Astrocyte (in vitro differentiated cells and primary cell): ENCODE measurements around the gene KRT72. TPM values are rescaled to one million over a fixed set of nuclear protein-coding genes. Genes with fewer than 3 reads are reported as not detected.

Experiments
- DNase-seq: peaks from one replicate; pipeline ENCODE4 v3.0.0-alpha.2; 2010; ENCODE audit warnings: low read depth
- FAIRE-seq: peaks from 2 replicates; lab custom pipeline; 2011; peaks lifted over from hg19 to GRCh38; lab: Jason Lieb, UNC
- H2AFZ ChIP-seq: 2 replicates; pipeline ENCODE4 v1.6.0; 2012; ENCODE audit warnings: low read depth, low read length, inconsistent platforms
- H3K27ac ChIP-seq: 2 replicates; pipeline ENCODE4 v1.5.1; 2011; ENCODE audit warnings: low read depth, low read length, inconsistent platforms
- H3K27me3 ChIP-seq: 2 replicates; pipeline ENCODE4 v1.6.0; 2011; ENCODE audit warnings: low read length, inconsistent platforms; ENCODE audit not compliant: insufficient read depth
- H3K36me3 ChIP-seq: 2 replicates; pipeline ENCODE4 v1.5.1; 2011; ENCODE audit warnings: low read length, inconsistent platforms; ENCODE audit not compliant: insufficient read depth
- H3K4me1 ChIP-seq: 2 replicates; pipeline ENCODE4 v1.5.1; 2011; ENCODE audit warnings: low read length, inconsistent platforms; ENCODE audit not compliant: insufficient read depth
- H3K4me2 ChIP-seq: 2 replicates; pipeline ENCODE4 v1.6.0; 2012; ENCODE audit warnings: low read length, inconsistent platforms
- H3K4me3 ChIP-seq: 2 replicates; pipeline ENCODE4 v1.5.1; 2011; ENCODE audit warnings: low read depth, mild to moderate bottlenecking, low read length, inconsistent platforms; ENCODE audit not compliant: insufficient read depth
- H3K79me2 ChIP-seq: 2 replicates; pipeline ENCODE4 v1.6.0; 2012; ENCODE audit warnings: mild to moderate bottlenecking, low read length, inconsistent platforms; ENCODE audit not compliant: insufficient read depth
- H3K9ac ChIP-seq: 2 replicates; pipeline ENCODE4 v1.6.0; 2012; ENCODE audit warnings: mild to moderate bottlenecking, low read length, inconsistent platforms
- H3K9me3 ChIP-seq: 2 replicates; pipeline ENCODE4 v1.5.1; 2012; ENCODE audit warnings: low read depth, mild to moderate bottlenecking, low read length, inconsistent platforms; ENCODE audit not compliant: insufficient read depth
- H4K20me1 ChIP-seq: 2 replicates; pipeline ENCODE4 v1.6.0; 2012; ENCODE audit warnings: low read length, inconsistent platforms; ENCODE audit not compliant: insufficient read depth
- H3K27ac Mint-ChIP-seq: one replicate; pipeline ENCODE4 v1.8.0; 2021; ENCODE audit warnings: mild to moderate bottlenecking, mixed read lengths; ENCODE audit not compliant: unreplicated experiment
- H3K27me3 Mint-ChIP-seq: one replicate; pipeline ENCODE4 v1.8.0; 2021; ENCODE audit warnings: low read depth, mixed read lengths; ENCODE audit not compliant: unreplicated experiment
- H3K36me3 Mint-ChIP-seq: one replicate; pipeline ENCODE4 v1.8.0; 2021; ENCODE audit warnings: low read depth, mixed read lengths; ENCODE audit not compliant: unreplicated experiment
- H3K4me1 Mint-ChIP-seq: one replicate; pipeline ENCODE4 v1.8.0; 2021; ENCODE audit warnings: low read depth, mixed read lengths; ENCODE audit not compliant: unreplicated experiment
- H3K4me3 Mint-ChIP-seq: one replicate; pipeline ENCODE4 v1.8.0; 2021; ENCODE audit warnings: mild to moderate bottlenecking, moderate library complexity, mixed read lengths; ENCODE audit not compliant: unreplicated experiment
- H3K9me3 Mint-ChIP-seq: one replicate; pipeline ENCODE4 v1.8.0; 2021; ENCODE audit warnings: mild to moderate bottlenecking, mixed read lengths; ENCODE audit not compliant: unreplicated experiment
- EZH2 ChIP-seq: IDR thresholded peaks from 2 replicates; pipeline ENCODE4 v1.6.1; 2012; ENCODE audit warnings: mild to moderate bottlenecking, low read length, inconsistent platforms; ENCODE audit not compliant: insufficient read depth
- total RNA-seq: library from RNA; stranded (reverse); gene quantifications from 2 replicates; pipeline ENCODE4 v1.2.1, GENCODE V29; 2021
- TF ChIP-seq, protein P1 (sequence below): IDR thresholded peaks from 2 replicates; pipeline ENCODE4 v1.5.1; 2011; ENCODE audit warnings: low read depth, mild to moderate bottlenecking, inconsistent platforms, low read length, moderate library complexity; ENCODE audit not compliant: insufficient read depth

Gene KRT72
- total RNA-seq, 1 donor from 2014 or later, result not detected

DNA sequence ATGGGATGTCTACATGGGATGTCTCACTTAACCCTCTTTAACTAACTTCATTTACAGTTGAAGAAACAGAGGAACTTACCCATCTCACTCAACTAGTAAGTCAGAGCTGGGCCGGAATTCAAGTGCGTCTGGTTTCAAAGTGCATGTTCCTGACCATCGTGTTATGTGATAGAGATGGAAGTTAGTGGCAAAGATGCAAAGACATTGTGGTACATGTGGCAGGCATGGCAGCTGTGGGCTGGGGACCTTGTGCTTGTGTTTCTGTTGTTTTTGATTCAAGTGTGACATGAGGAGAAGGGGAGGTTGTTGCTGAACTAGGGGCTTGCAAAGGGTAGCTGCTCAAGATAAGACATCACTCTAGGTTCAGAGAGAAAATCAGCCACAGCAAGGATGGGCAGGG is 25.3 kb downstream of the KRT72 start:
- H3K9me3 Mint-ChIP-seq, result no peaks in the 10 kb centered on the region
- FAIRE-seq (no peak), DNase-seq (no peak)
- H3K27ac ChIP-seq, result no peak overlapping the region
- H3K9ac ChIP-seq, result no peak overlapping the region
- no peak overlapping the region for H2AFZ ChIP-seq
- no peaks in the 10 kb centered on the region for H3K79me2 ChIP-seq
- no peaks in the 10 kb centered on the region for H3K36me3 ChIP-seq
- no peak overlapping the region for H3K4me2 ChIP-seq
- no peak overlapping the region for H3K27ac Mint-ChIP-seq
- peaks cover 5% of the 10 kb centered on the region for H3K4me1 Mint-ChIP-seq
- no peaks in the 10 kb centered on the region for H4K20me1 ChIP-seq
- H3K4me3 Mint-ChIP-seq, result no peak overlapping the region
- no peaks in the 10 kb centered on the region for H3K4me1 ChIP-seq
- peaks cover 78% of the 10 kb centered on the region for H3K27me3 Mint-ChIP-seq
- no peaks in the 10 kb centered on the region for H3K36me3 Mint-ChIP-seq
- TF ChIP-seq, protein P1, sequence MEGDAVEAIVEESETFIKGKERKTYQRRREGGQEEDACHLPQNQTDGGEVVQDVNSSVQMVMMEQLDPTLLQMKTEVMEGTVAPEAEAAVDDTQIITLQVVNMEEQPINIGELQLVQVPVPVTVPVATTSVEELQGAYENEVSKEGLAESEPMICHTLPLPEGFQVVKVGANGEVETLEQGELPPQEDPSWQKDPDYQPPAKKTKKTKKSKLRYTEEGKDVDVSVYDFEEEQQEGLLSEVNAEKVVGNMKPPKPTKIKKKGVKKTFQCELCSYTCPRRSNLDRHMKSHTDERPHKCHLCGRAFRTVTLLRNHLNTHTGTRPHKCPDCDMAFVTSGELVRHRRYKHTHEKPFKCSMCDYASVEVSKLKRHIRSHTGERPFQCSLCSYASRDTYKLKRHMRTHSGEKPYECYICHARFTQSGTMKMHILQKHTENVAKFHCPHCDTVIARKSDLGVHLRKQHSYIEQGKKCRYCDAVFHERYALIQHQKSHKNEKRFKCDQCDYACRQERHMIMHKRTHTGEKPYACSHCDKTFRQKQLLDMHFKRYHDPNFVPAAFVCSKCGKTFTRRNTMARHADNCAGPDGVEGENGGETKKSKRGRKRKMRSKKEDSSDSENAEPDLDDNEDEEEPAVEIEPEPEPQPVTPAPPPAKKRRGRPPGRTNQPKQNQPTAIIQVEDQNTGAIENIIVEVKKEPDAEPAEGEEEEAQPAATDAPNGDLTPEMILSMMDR, result no peak
- TF ChIP-seq EZH2, result no peak
- H3K27me3 ChIP-seq, result peaks cover 6% of the 10 kb centered on the region
- H3K9me3 ChIP-seq, result no peaks in the 10 kb centered on the region
- no peak overlapping the region for H3K4me3 ChIP-seq

DNA sequence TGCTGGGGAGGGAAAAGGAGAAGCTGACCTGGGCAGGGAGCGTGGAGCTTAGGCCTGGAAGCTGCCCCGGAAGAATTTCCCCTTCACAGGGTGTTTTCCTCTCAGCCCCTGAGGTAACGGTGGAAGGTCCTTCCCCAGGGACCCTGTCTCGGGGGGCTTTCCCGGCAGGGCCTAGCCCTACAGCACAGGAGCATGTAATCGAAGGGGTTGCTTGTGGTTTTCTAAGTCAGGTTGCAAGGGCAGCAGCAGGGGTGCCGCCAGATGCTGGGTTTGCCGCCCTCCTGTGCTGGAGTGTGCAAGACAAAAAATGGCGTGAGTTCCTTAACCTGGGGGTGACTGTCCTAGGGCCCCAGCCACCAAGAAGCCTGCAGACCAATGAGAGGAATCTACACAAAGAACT is 26.0 kb downstream of the KRT72 start:
- H3K4me3 Mint-ChIP-seq, result no peak overlapping the region
- H3K27ac Mint-ChIP-seq, result no peak overlapping the region
- H3K27me3 Mint-ChIP-seq, result peaks cover 80% of the 10 kb centered on the region
- Histone ChIP-seq H3K9ac (no peak overlapping the region), H3K4me2 (no peak overlapping the region), H3K27me3 (peaks cover 9% of the 10 kb centered on the region), H3K9me3 (no peaks in the 10 kb centered on the region), H3K79me2 (no peaks in the 10 kb centered on the region), H3K36me3 (no peaks in the 10 kb centered on the region), H3K4me3 (no peak overlapping the region), H2AFZ (no peak overlapping the region), H3K27ac (no peak overlapping the region), H4K20me1 (no peaks in the 10 kb centered on the region), H3K4me1 (no peaks in the 10 kb centered on the region)
- no peaks in the 10 kb centered on the region for H3K4me1 Mint-ChIP-seq
- DNase-seq (no peak), FAIRE-seq (no peak)
- no peaks in the 10 kb centered on the region for H3K9me3 Mint-ChIP-seq
- no peak for TF ChIP-seq EZH2
- TF ChIP-seq, protein P1, result no peak
- no peaks in the 10 kb centered on the region for H3K36me3 Mint-ChIP-seq

- H3K36me3 Mint-ChIP-seq, result no peaks in the 10 kb centered on the region
- Histone ChIP-seq H3K79me2 (no peaks in the 10 kb centered on the region), H3K4me2 (no peak within 1 kb of the TSS), H2AFZ (no peak within 1 kb of the TSS), H4K20me1 (no peaks in the 10 kb centered on the region), H3K9me3 (no peaks in the 10 kb centered on the region), H3K36me3 (no peaks in the 10 kb centered on the region), H3K27me3 (peaks cover 12% of the 10 kb centered on the region), H3K4me3 (no peak within 1 kb of the TSS), H3K27ac (no peak within 1 kb of the TSS), H3K4me1 (no peaks in the 10 kb centered on the region), H3K9ac (no peak within 1 kb of the TSS)
- H3K27ac Mint-ChIP-seq, result no peak within 1 kb of the TSS
- no peaks in the 10 kb centered on the region for H3K9me3 Mint-ChIP-seq
- no peaks in the 10 kb centered on the region for H3K4me1 Mint-ChIP-seq
- no peak for DNase-seq
- peaks cover 71% of the 10 kb centered on the region for H3K27me3 Mint-ChIP-seq
- no peak for TF ChIP-seq EZH2
- TF ChIP-seq, protein P1, result no peak
- no peak within 1 kb of the TSS for H3K4me3 Mint-ChIP-seq
- FAIRE-seq, result no peak
Measured at GRCh38 chr12:52573743-52574142, 27.5 kb downstream of the KRT72 start, which contains the start of gene KRT74. Gene KRT74, minus strand, starts transcription at chr12:52573843. Its CDS starts 66 bp downstream, at chr12:52573777.
